SK-N-SH (cell line): ENCODE measurements around the gene ATG7. TPM values are rescaled to one million over a fixed set of nuclear protein-coding genes. Genes with fewer than 3 reads are reported as not detected.

Source experiments
- CTCF ChIA-PET: fragments of 300-600, 350-600 bp; formaldehyde crosslinking; extraction: SDS; loops from one replicate; lab custom pipeline; 2021; lab: Yijun Ruan, JAX
- POLR2A ChIA-PET: fragments of 350-600 bp; sonication (Branson Sonifier 250); formaldehyde crosslinking; extraction: SDS; loops from one replicate; lab custom pipeline; 2020; ENCODE audit warnings: antibody characterized with exemption, inconsistent platforms; lab: Yijun Ruan, JAX
- DNase-seq: peaks from one replicate; pipeline ENCODE4 v3.0.0; 2012
- H2AFZ ChIP-seq: fragments of 200-600 bp; sonication (generic); 2 replicates; pipeline ENCODE4 v1.8.1; 2016; ENCODE audit warnings: antibody characterized with exemption, mild to moderate bottlenecking, low read depth
- H3F3A ChIP-seq: fragments of 200-600 bp; sonication (generic); replicated peaks from 2 replicates; pipeline ENCODE3; 2016; ENCODE audit warnings: antibody characterized with exemption, mild to moderate bottlenecking; ENCODE audit not compliant: insufficient read depth
- H3K27ac ChIP-seq, 2 experiments: fragments of 200-500 bp in 1 of 2; fragments of 200-600 bp in 1 of 2; sonication (Bioruptor generic) in 1 of 2; sonication (generic), shearing (Covaris generic) in 1 of 2; 2 replicates each; pipeline versions ENCODE4 v1.5.1 to v1.6.1; 2014 to 2016; ENCODE audit warnings: low read depth in 2 of 2, inconsistent platforms in 1 of 2, low read length in 1 of 2, mild to moderate bottlenecking in 1 of 2, mixed read lengths in 1 of 2
- H3K27me3 ChIP-seq: fragments of 200-600 bp; sonication (generic), shearing (Covaris generic); 2 replicates; pipeline ENCODE4 v1.6.1; 2016; ENCODE audit warnings: mixed run types; ENCODE audit not compliant: insufficient read depth
- H3K36me3 ChIP-seq, 2 experiments: fragments of 200-500 bp in 1 of 2; fragments of 200-600 bp in 1 of 2; sonication (Bioruptor generic) in 1 of 2; sonication (generic) in 1 of 2; replicated peaks in 1 of 2; 2 replicates each; pipeline versions ENCODE3 to v1.5.1; 2014 to 2016; ENCODE audit warnings: low read length in 1 of 2, mild to moderate bottlenecking in 1 of 2; ENCODE audit not compliant: insufficient read depth in 2 of 2, control insufficient read depth in 1 of 2
- H3K4me1 ChIP-seq, 2 experiments: fragments of 200-500 bp in 1 of 2; fragments of 200-600 bp in 1 of 2; sonication (Bioruptor generic) in 1 of 2; sonication (generic), shearing (Covaris generic) in 1 of 2; 2 replicates each; pipeline versions ENCODE4 v1.5.1 to v1.6.1; 2014 to 2016; ENCODE audit warnings: low read depth in 1 of 2, low read length in 1 of 2, mixed run types in 1 of 2; ENCODE audit not compliant: insufficient read depth in 2 of 2, control insufficient read depth in 1 of 2
- H3K4me2 ChIP-seq: fragments of 200-600 bp; sonication (generic), shearing (Covaris generic); 2 replicates; pipeline ENCODE4 v1.6.1; 2017; ENCODE audit warnings: mixed run types
- H3K4me3 ChIP-seq, 2 experiments: fragments of 200-500 bp in 1 of 2; fragments of 200-600 bp in 1 of 2; sonication (Bioruptor generic) in 1 of 2; sonication (generic), shearing (Covaris generic) in 1 of 2; 2 replicates each; pipeline versions ENCODE4 v1.5.1 to v1.8.1; 2014 to 2016; ENCODE audit warnings: low read depth in 2 of 2, inconsistent platforms in 1 of 2, low read length in 1 of 2, mild to moderate bottlenecking in 1 of 2, mixed read lengths in 1 of 2, moderate library complexity in 1 of 2
- H3K79me2 ChIP-seq: fragments of 200-600 bp; sonication (generic); 2 replicates; pipeline ENCODE4 v1.8.1; 2017; ENCODE audit warnings: mild to moderate bottlenecking; ENCODE audit not compliant: insufficient read depth
- H3K9ac ChIP-seq: fragments of 200-600 bp; sonication (generic); 2 replicates; pipeline ENCODE4 v1.6.1; 2017; ENCODE audit warnings: mixed run types
- H3K9me2 ChIP-seq: fragments of 200-600 bp; sonication (generic); 2 replicates; pipeline ENCODE4 v1.6.1; 2017; ENCODE audit warnings: mixed run types
- H3K9me3 ChIP-seq: fragments of 200-600 bp; sonication (generic); 2 replicates; pipeline ENCODE4 v1.6.1; 2017; ENCODE audit warnings: mixed run types, mild to moderate bottlenecking, moderate library complexity
- H4K20me1 ChIP-seq: fragments of 200-600 bp; sonication (generic); 2 replicates; pipeline ENCODE4 v1.6.1; 2017; ENCODE audit warnings: mild to moderate bottlenecking, mixed run types; ENCODE audit not compliant: insufficient read depth
- CHD2 ChIP-seq: fragments of 150-350 bp; IDR thresholded peaks from 2 replicates; pipeline ENCODE4 v1.6.1; 2018; ENCODE audit warnings: low read length; ENCODE audit not compliant: partially characterized antibody
- ELF1 ChIP-seq: IDR thresholded peaks from 2 replicates; pipeline ENCODE4 v1.4.0; 2012
- EP300 ChIP-seq, 2 experiments: IDR thresholded peaks; 2 replicates each; pipeline versions ENCODE4 v1.4.0 to v1.6.1; 2012; ENCODE audit warnings: borderline replicate concordance in 1 of 2, low read depth in 1 of 2, low read length in 1 of 2
- FOSL2 ChIP-seq: IDR thresholded peaks from 2 replicates; pipeline ENCODE4 v1.4.0; 2012; ENCODE audit warnings: low read depth, mild to moderate bottlenecking, moderate library complexity, borderline replicate concordance
- FOXJ3 ChIP-seq: sonication (generic); formaldehyde crosslinking; IDR thresholded peaks from 2 replicates; pipeline ENCODE4 v1.5.1; 2020; ENCODE audit warnings: mild to moderate bottlenecking, missing genetic modification reagents
- GABPA ChIP-seq: IDR thresholded peaks from 2 replicates; pipeline ENCODE4 v1.4.0; 2012; ENCODE audit warnings: low read depth, mild to moderate bottlenecking
- JUND ChIP-seq: IDR thresholded peaks from 2 replicates; pipeline ENCODE4 v1.4.0; 2012
- MEF2A ChIP-seq: IDR thresholded peaks from 2 replicates; pipeline ENCODE4 v1.4.0; 2012; ENCODE audit warnings: low read depth, borderline replicate concordance
- MXI1 ChIP-seq: IDR thresholded peaks from 2 replicates; pipeline ENCODE4 v1.6.1; 2012; ENCODE audit warnings: mild to moderate bottlenecking, low read depth, low read length, improper control_type of control experiment
- NRF1 ChIP-seq: IDR thresholded peaks from 2 replicates; pipeline ENCODE4 v1.6.1; 2012; ENCODE audit warnings: low read depth, mild to moderate bottlenecking, low read length
- PBX3 ChIP-seq: IDR thresholded peaks from 2 replicates; pipeline ENCODE4; 2012
- RCOR1 ChIP-seq: fragments of 150-350 bp; IDR thresholded peaks from 2 replicates; pipeline ENCODE4 v1.6.1; 2017; ENCODE audit warnings: antibody characterized with exemption, low read length
- RFX5 ChIP-seq: IDR thresholded peaks from 2 replicates; pipeline ENCODE4 v1.6.1; 2012; ENCODE audit warnings: mild to moderate bottlenecking, improper control_type of control experiment, low read length
- RXRA ChIP-seq: IDR thresholded peaks from 2 replicates; pipeline ENCODE4 v1.4.0; 2012; ENCODE audit warnings: low read depth, mild to moderate bottlenecking, borderline replicate concordance
- TAF1 ChIP-seq: IDR thresholded peaks from 2 replicates; pipeline ENCODE4 v1.6.1; 2012; ENCODE audit warnings: low read depth, mild to moderate bottlenecking, low read length, moderate library complexity, borderline replicate concordance
- TCF12 ChIP-seq: IDR thresholded peaks from 2 replicates; pipeline ENCODE4 v1.4.0; 2012
- USF2 ChIP-seq: fragments of 150-350 bp; IDR thresholded peaks from 2 replicates; pipeline ENCODE4 v1.6.1; 2017; ENCODE audit warnings: antibody characterized with exemption, low read length, low read depth, borderline replicate concordance
- WGBS: methylation state at CpG from one replicate; pipeline ENCODE4 v1.1.6; 2017; ENCODE audit warnings: low lambda C conversion rate; 5-methylcytosine and 5-hydroxymethylcytosine counted together
- polyA plus RNA-seq, 3 experiments: library from polyadenylated mRNA; depleted of rRNA; stranded (reverse); fragments of >200 nt; gene quantifications; 2 replicates each; pipeline ENCODE4 v1.2.3, GENCODE V29; 2012

The ATG7 gene
- polyA plus RNA-seq, 1 of the 3 experiments (the other 2 are of a cell fraction): 29.5 TPM

GRCh38 chr3:11410564-11410963, 138.4 kb downstream of the ATG7 start:
- H3K9ac ChIP-seq: no peak overlapping the region
- peaks cover 3% of the 10 kb centered on the region; the same call in 1 of the 2 replicates for H3K79me2 ChIP-seq
- H3K4me2 ChIP-seq: no peak overlapping the region
- CTCF ChIA-PET: interaction anchor here (0.9 kb wide), 1 partner anchor 16 kb away, joined by 3 read pairs; no protein-coding TSS in a partner anchor
- no peak overlapping the region for H3K27ac ChIP-seq
- TF ChIP-seq ELF1: no peak
- no peaks in the 10 kb centered on the region for H3K9me3 ChIP-seq
- peaks cover 2% of the 10 kb centered on the region for H3F3A ChIP-seq
- H3K27me3 ChIP-seq: no peaks in the 10 kb centered on the region
- H2AFZ ChIP-seq: no peak overlapping the region
- H3K4me3 ChIP-seq: no peak overlapping the region
- H3K36me3 ChIP-seq: peaks cover 0 to 32% of the 10 kb centered on the region in 2 experiments
- no peaks in the 10 kb centered on the region for H4K20me1 ChIP-seq
- POLR2A ChIA-PET: no interaction called here
- DNase-seq: no peak
- H3K9me2 ChIP-seq: no peaks in the 10 kb centered on the region
- no peaks in the 10 kb centered on the region for H3K4me1 ChIP-seq

GRCh38 chr3:11411956-11412355, 139.8 kb downstream of the ATG7 start:
- Histone ChIP-seq H3F3A (peaks cover 2% of the 10 kb centered on the region), H3K36me3 (peaks cover 0 to 23% of the 10 kb centered on the region in 2 experiments), H3K27me3 (no peaks in the 10 kb centered on the region), H3K9me3 (no peaks in the 10 kb centered on the region), H3K27ac (no peak overlapping the region), H3K4me2 (no peak overlapping the region), H3K4me1 (no peaks in the 10 kb centered on the region), H4K20me1 (no peaks in the 10 kb centered on the region), H3K4me3 (no peak overlapping the region), H3K9ac (no peak overlapping the region), H3K79me2 (peaks cover 4% of the 10 kb centered on the region)
- DNase-seq: no peak
- no peak for TF ChIP-seq RCOR1
- no peak for TF ChIP-seq TAF1
- no peak for TF ChIP-seq JUND
- TF ChIP-seq RXRA: no peak
- no peak for TF ChIP-seq TCF12
- TF ChIP-seq PBX3: no peak
- no peak for TF ChIP-seq RFX5
- no peak for TF ChIP-seq FOSL2
- TF ChIP-seq, all 33 proteins: peak for 0
- ChIA-PET CTCF (interaction anchor here (0.6 to 0.7 kb wide), 2 partner anchors 20 to 32 kb away, joined by 3 to 4 read pairs; no protein-coding TSS in a partner anchor), POLR2A (no interaction called here)
- H3K9me2 ChIP-seq: no peaks in the 10 kb centered on the region
- H2AFZ ChIP-seq: no peak overlapping the region

- Histone ChIP-seq H3K4me3 (no peak overlapping the region), H3K79me2 (peaks cover 11% of the 10 kb centered on the region), H2AFZ (no peak overlapping the region), H3K9me3 (no peaks in the 10 kb centered on the region), H3K4me2 (no peak overlapping the region), H3K4me1 (no peaks in the 10 kb centered on the region), H3K9me2 (no peaks in the 10 kb centered on the region)
- whole genome bisulfite sequencing: 82% methylated on average over 4 of the region's 4 CpGs
- CTCF ChIA-PET: no interaction called here
- no peak for TF ChIP-seq GABPA
- TF ChIP-seq FOXJ3 (CRISPR knock-in tag): no peak
- no peak for TF ChIP-seq MXI1
- no peak for TF ChIP-seq PBX3
- no peak for TF ChIP-seq FOSL2
- no peak for TF ChIP-seq CHD2
- TF ChIP-seq USF2: no peak
- TF ChIP-seq MEF2A: no peak
- no peak for TF ChIP-seq TAF1
- TF ChIP-seq NRF1: no peak
- TF ChIP-seq EP300 (IDR thresholded peaks at IDR 0.05; ENCODE audit: borderline replicate concordance in 1 of 2, low read depth in 1 of 2, low read length in 1 of 2): no peak
- TF ChIP-seq, all 33 proteins: peak for 0
- Histone ChIP-seq H3K27ac (no peak overlapping the region), H3K27me3 (no peaks in the 10 kb centered on the region), H4K20me1 (no peaks in the 10 kb centered on the region), H3K36me3 (peaks cover 0 to 17% of the 10 kb centered on the region in 2 experiments), H3K9ac (no peak overlapping the region), H3F3A (peaks cover 2% of the 10 kb centered on the region)
- POLR2A ChIA-PET: no interaction called here
- no peak for DNase-seq
Measured at GRCh38 chr3:11413071-11413470, 140.9 kb downstream of the ATG7 start.
